ENCODE data around the gene PACC1.

Gene PACC1

GRCh38 chr1:212454741-212455140 is 40.1 kb upstream of the PACC1 start:
- Histone ChIP-seq H3K4me3 (ENCODE audit: low read length) (no peak overlapping the region), H3K36me3 (ENCODE audit: control insufficient read depth, low read length) (no peaks in the 10 kb centered on the region), H3K79me2 (ENCODE audit: control insufficient read depth, low read length) (no peaks in the 10 kb centered on the region), H3K4me2 (ENCODE audit: low read length) (no peak overlapping the region), H3F3A (ENCODE audit: control insufficient read depth, insufficient read depth) (no peaks in the 10 kb centered on the region), H4K20me1 (ENCODE audit: control insufficient read depth, insufficient read depth, low read depth, low read length) (no peaks in the 10 kb centered on the region), H3K27ac (ENCODE audit: low read depth, low read length) (no peak overlapping the region), H3K4me1 (ENCODE audit: control insufficient read depth, low read length) (peaks cover 7% of the 10 kb centered on the region; the same call in 1 of the 2 replicates), H3K9me3 (ENCODE audit: control insufficient read depth, insufficient read depth, low read length) (no peaks in the 10 kb centered on the region), H3K9me2 (replicated peaks; ENCODE audit: control insufficient read depth, low read length) (no peaks in the 10 kb centered on the region), H3K27me3 (ENCODE audit: control insufficient read depth, low read length) (no peaks in the 10 kb centered on the region)
- TF ChIP-seq CTCF (IDR thresholded peaks at IDR 0.05; ENCODE audit: low read depth, low read length, poor library complexity, severe bottlenecking) (no peak), EZH2phosphoT487 (IDR thresholded peaks at IDR 0.05; ENCODE audit: borderline replicate concordance, low read length) (no peak)

GRCh38 chr1:212453156-212453857 is 38.6 kb upstream of the PACC1 start:
- no peaks in the 10 kb centered on the region for H4K20me1 ChIP-seq (ENCODE audit: control insufficient read depth, insufficient read depth, low read depth, low read length)
- H3K27me3 ChIP-seq (ENCODE audit: control insufficient read depth, low read length): no peaks in the 10 kb centered on the region
- no peaks in the 10 kb centered on the region for H3F3A ChIP-seq (ENCODE audit: control insufficient read depth, insufficient read depth)
- no peak overlapping the region for H3K4me2 ChIP-seq (ENCODE audit: low read length)
- no peak overlapping the region for H3K4me3 ChIP-seq (ENCODE audit: low read length)
- no peak overlapping the region for H3K27ac ChIP-seq (ENCODE audit: low read depth, low read length)
- H3K4me1 ChIP-seq (ENCODE audit: control insufficient read depth, low read length): 0 out of 2 replicates have a peak, but pooled peaks cover 3% of the 10 kb centered on the region
- TF ChIP-seq CTCF (IDR thresholded peaks at IDR 0.05; ENCODE audit: low read depth, low read length, poor library complexity, severe bottlenecking) (no peak), EZH2phosphoT487 (IDR thresholded peaks at IDR 0.05; ENCODE audit: borderline replicate concordance, low read length) (no peak)
- no peaks in the 10 kb centered on the region for H3K9me2 ChIP-seq (replicated peaks; ENCODE audit: control insufficient read depth, low read length)
- no peaks in the 10 kb centered on the region for H3K36me3 ChIP-seq (ENCODE audit: control insufficient read depth, low read length)
- no peaks in the 10 kb centered on the region for H3K9me3 ChIP-seq (ENCODE audit: control insufficient read depth, insufficient read depth, low read length)
- H3K79me2 ChIP-seq (ENCODE audit: control insufficient read depth, low read length): no peaks in the 10 kb centered on the region

- Histone ChIP-seq H3K4me3 (ENCODE audit: low read length) (no peak overlapping the region), H3K4me1 (ENCODE audit: control insufficient read depth, low read length) (0 out of 2 replicates have a peak, but pooled peaks cover 3% of the 10 kb centered on the region), H3K36me3 (ENCODE audit: control insufficient read depth, low read length) (no peaks in the 10 kb centered on the region), H3K9me2 (replicated peaks; ENCODE audit: control insufficient read depth, low read length) (no peaks in the 10 kb centered on the region), H3K9me3 (ENCODE audit: control insufficient read depth, insufficient read depth, low read length) (no peaks in the 10 kb centered on the region), H3K79me2 (ENCODE audit: control insufficient read depth, low read length) (no peaks in the 10 kb centered on the region), H3K4me2 (ENCODE audit: low read length) (no peak overlapping the region), H3F3A (ENCODE audit: control insufficient read depth, insufficient read depth) (no peaks in the 10 kb centered on the region), H4K20me1 (ENCODE audit: control insufficient read depth, insufficient read depth, low read depth, low read length) (no peaks in the 10 kb centered on the region), H3K27me3 (ENCODE audit: control insufficient read depth, low read length) (no peaks in the 10 kb centered on the region), H3K27ac (ENCODE audit: low read depth, low read length) (no peak overlapping the region)
- TF ChIP-seq EZH2phosphoT487 (IDR thresholded peaks at IDR 0.05; ENCODE audit: borderline replicate concordance, low read length) (no peak), CTCF (IDR thresholded peaks at IDR 0.05; ENCODE audit: low read depth, low read length, poor library complexity, severe bottlenecking) (no peak)
Measured at GRCh38 chr1:212452323-212453155, 37.9 kb upstream of the PACC1 start.
